Trophoblast cell (in vitro differentiated cells and primary cell): ENCODE measurements around the gene ARPC1B.

ENCODE experiments used
- DNase-seq, 2 donors: peaks; one replicate each; pipeline ENCODE4 v3.0.0-alpha.2; 2016
- H2AFZ ChIP-seq: 2 replicates; pipeline ENCODE4 v1.6.1; 2013; ENCODE audit warnings: low read length, moderate library complexity, mild to moderate bottlenecking; ENCODE audit not compliant: insufficient read depth, poor library complexity
- H2AK5ac ChIP-seq: 2 replicates; pipeline ENCODE4 v1.6.1; 2013; ENCODE audit warnings: mild to moderate bottlenecking, low read length
- H2BK120ac ChIP-seq: 2 replicates; pipeline ENCODE4 v1.6.1; 2013; ENCODE audit warnings: low read length, mild to moderate bottlenecking, moderate library complexity; ENCODE audit not compliant: insufficient read depth, poor library complexity
- H2BK12ac ChIP-seq: 2 replicates; pipeline ENCODE4 v1.6.1; 2013; ENCODE audit warnings: mild to moderate bottlenecking, low read length, moderate library complexity
- H2BK5ac ChIP-seq: 2 replicates; pipeline ENCODE4 v1.6.1; 2013; ENCODE audit warnings: low read length, low read depth, moderate library complexity, mild to moderate bottlenecking; ENCODE audit not compliant: poor library complexity
- H3K14ac ChIP-seq: 2 replicates; pipeline ENCODE4 v1.6.1; 2013; ENCODE audit warnings: mild to moderate bottlenecking, low read length
- H3K18ac ChIP-seq: 2 replicates; pipeline ENCODE4 v1.6.1; 2013; ENCODE audit warnings: mild to moderate bottlenecking, low read length
- H3K23ac ChIP-seq: 2 replicates; pipeline ENCODE4 v1.6.1; 2013; ENCODE audit warnings: low read length
- H3K27ac ChIP-seq: 2 replicates; pipeline ENCODE4 v1.5.1; 2013; ENCODE audit warnings: low read depth, mild to moderate bottlenecking, inconsistent platforms, low read length, moderate library complexity
- H3K27me3 ChIP-seq: 2 replicates; pipeline ENCODE4 v1.6.1; 2013; ENCODE audit warnings: inconsistent platforms, mild to moderate bottlenecking, low read length, moderate library complexity; ENCODE audit not compliant: insufficient read depth
- H3K36me3 ChIP-seq, 2 experiments: 1 replicate in 1 of 2; 2 replicates in 1 of 2; pipeline ENCODE4 v1.6.1; 2013; ENCODE audit warnings: low read length in 2 of 2, mild to moderate bottlenecking in 2 of 2, moderate library complexity in 1 of 2; ENCODE audit not compliant: insufficient read depth in 2 of 2, control insufficient read depth in 1 of 2
- H3K4ac ChIP-seq: 2 replicates; pipeline ENCODE4 v1.6.1; 2013; ENCODE audit warnings: low read depth, mild to moderate bottlenecking, low read length, moderate library complexity
- H3K4me1 ChIP-seq, 2 experiments: 1 replicate in 1 of 2; 2 replicates in 1 of 2; pipeline ENCODE4 v1.6.1; 2013; ENCODE audit warnings: low read length in 2 of 2, mild to moderate bottlenecking in 2 of 2, moderate library complexity in 1 of 2; ENCODE audit not compliant: insufficient read depth in 2 of 2, control insufficient read depth in 1 of 2
- H3K4me2 ChIP-seq: 2 replicates; pipeline ENCODE4 v1.6.1; 2013; ENCODE audit warnings: inconsistent platforms, mild to moderate bottlenecking, low read length, moderate library complexity
- H3K4me3 ChIP-seq: 2 replicates; pipeline ENCODE4 v1.5.1; 2013; ENCODE audit warnings: mild to moderate bottlenecking, low read depth, low read length, inconsistent platforms
- H3K79me1 ChIP-seq: one replicate; pipeline ENCODE4 v1.6.1; 2013; ENCODE audit warnings: low read length
- H3K79me2 ChIP-seq: 2 replicates; pipeline ENCODE4 v1.6.1; 2013; ENCODE audit warnings: low read length, mild to moderate bottlenecking; ENCODE audit not compliant: control insufficient read depth, insufficient read depth, poor library complexity
- H3K9ac ChIP-seq: 2 replicates; pipeline ENCODE4 v1.6.1; 2013; ENCODE audit warnings: mild to moderate bottlenecking, low read length
- H3K9me3 ChIP-seq: 2 replicates; pipeline ENCODE4 v1.6.1; 2013; ENCODE audit warnings: low read depth, mild to moderate bottlenecking, control low read depth, inconsistent platforms, low read length; ENCODE audit not compliant: insufficient read depth
- H4K12ac ChIP-seq: 2 replicates; pipeline ENCODE4 v1.6.1; 2013; ENCODE audit warnings: low read depth, mild to moderate bottlenecking, low read length, moderate library complexity
- H4K8ac ChIP-seq: 2 replicates; pipeline ENCODE4 v1.6.1; 2013; ENCODE audit warnings: low read depth, mild to moderate bottlenecking, low read length, moderate library complexity
- H4K91ac ChIP-seq: one replicate; pipeline ENCODE4 v1.6.1; 2013; ENCODE audit warnings: low read depth, mild to moderate bottlenecking, low read length, moderate library complexity
- WGBS: extraction: QIAGEN DNeasy Blood & Tissue Kit; methylation state at CpG from one replicate; pipeline ENCODE4 v1.1.7; 2013; ENCODE audit warnings: missing lambda C conversion rate; ENCODE audit not compliant: insufficient read length, insufficient coverage; ENCODE audit errors: extremely low coverage; 5-methylcytosine and 5-hydroxymethylcytosine counted together

The ARPC1B gene

DNA sequence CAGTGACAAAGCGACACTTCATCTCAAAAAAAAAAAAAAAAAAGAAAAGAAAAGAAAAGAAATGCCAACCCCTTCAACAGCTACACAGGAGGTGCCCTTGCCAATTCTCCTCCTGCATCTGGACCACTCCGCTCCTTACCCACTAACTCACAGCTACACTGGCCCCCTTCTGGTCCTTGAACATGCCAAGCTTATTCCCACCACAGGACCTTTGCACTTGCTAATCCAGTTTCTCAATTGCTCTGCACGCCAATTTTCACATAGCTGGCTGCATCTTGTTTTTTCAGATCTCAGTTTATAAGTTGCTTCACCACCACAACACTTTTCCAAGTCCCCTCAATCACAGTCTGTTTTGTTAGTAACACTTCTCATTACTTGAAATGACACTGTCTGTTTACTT is 28.3 kb downstream of the ARPC1B start:
- Histone ChIP-seq H3K14ac (no peak overlapping the region), H3K4me3 (no peak overlapping the region), H3K79me2 (peaks cover 2% of the 10 kb centered on the region), H3K27ac (no peak overlapping the region), H2BK12ac (no peak overlapping the region), H3K27me3 (no peaks in the 10 kb centered on the region), H3K4me2 (no peak overlapping the region), H3K36me3 (peaks cover 59 to 66% of the 10 kb centered on the region in 2 experiments), H3K18ac (no peak overlapping the region), H3K23ac (no peak overlapping the region), H3K4ac (no peak overlapping the region), H2AFZ (no peak overlapping the region), H3K4me1 (peaks cover 0 to 7% of the 10 kb centered on the region in 2 experiments), H2BK5ac (no peak overlapping the region), H4K12ac (no peak overlapping the region), H2AK5ac (no peak overlapping the region), H3K79me1 (peaks cover 2% of the 10 kb centered on the region), H3K9ac (no peak overlapping the region), H2BK120ac (no peak overlapping the region), H4K91ac (no peak overlapping the region), H3K9me3 (no peaks in the 10 kb centered on the region), H4K8ac (no peak overlapping the region)
- no peak for DNase-seq
- no CpG with 5 or more reads among the region's 3 CpGs for WGBS

DNA sequence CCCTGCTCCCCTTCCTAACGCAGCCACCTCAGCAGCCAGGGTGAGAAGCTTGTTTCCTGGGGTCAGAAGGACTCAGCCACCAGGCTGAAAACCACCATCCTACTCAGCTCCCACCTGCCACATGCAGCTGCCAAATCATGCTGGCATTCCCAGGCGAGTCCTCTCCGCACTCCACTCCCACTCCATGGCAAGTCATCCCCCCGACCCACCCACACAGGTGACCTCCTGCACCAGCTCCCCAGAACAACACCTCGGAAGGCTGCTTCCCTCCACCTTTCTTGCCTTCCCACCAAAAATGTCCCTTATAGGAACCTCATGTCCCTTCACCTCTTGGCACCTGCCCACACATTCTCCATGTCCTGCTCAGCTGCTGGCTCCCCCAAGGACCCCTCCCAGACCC is 29.2 kb downstream of the ARPC1B start:
- Histone ChIP-seq H3K27me3 (peaks cover 2% of the 10 kb centered on the region), H4K12ac (no peak overlapping the region), H3K4me3 (no peak overlapping the region), H3K4me2 (no peak overlapping the region), H2AFZ (no peak overlapping the region), H3K14ac (no peak overlapping the region), H3K27ac (no peak overlapping the region), H3K4ac (no peak overlapping the region), H3K79me1 (peaks cover 9% of the 10 kb centered on the region), H4K91ac (no peak overlapping the region), H3K4me1 (peaks cover 0 to 7% of the 10 kb centered on the region in 2 experiments), H3K9ac (peak overlapping the region; percentile 39), H2BK5ac (no peak overlapping the region), H3K9me3 (no peaks in the 10 kb centered on the region), H2BK120ac (no peak overlapping the region), H3K36me3 (peaks cover 53 to 57% of the 10 kb centered on the region in 2 experiments), H2BK12ac (no peak overlapping the region), H4K8ac (no peak overlapping the region), H2AK5ac (no peak overlapping the region), H3K23ac (no peak overlapping the region), H3K79me2 (peaks cover 10% of the 10 kb centered on the region), H3K18ac (no peak overlapping the region)
- WGBS, result no CpG with 5 or more reads among the region's 5 CpGs
- no peak for DNase-seq

DNA sequence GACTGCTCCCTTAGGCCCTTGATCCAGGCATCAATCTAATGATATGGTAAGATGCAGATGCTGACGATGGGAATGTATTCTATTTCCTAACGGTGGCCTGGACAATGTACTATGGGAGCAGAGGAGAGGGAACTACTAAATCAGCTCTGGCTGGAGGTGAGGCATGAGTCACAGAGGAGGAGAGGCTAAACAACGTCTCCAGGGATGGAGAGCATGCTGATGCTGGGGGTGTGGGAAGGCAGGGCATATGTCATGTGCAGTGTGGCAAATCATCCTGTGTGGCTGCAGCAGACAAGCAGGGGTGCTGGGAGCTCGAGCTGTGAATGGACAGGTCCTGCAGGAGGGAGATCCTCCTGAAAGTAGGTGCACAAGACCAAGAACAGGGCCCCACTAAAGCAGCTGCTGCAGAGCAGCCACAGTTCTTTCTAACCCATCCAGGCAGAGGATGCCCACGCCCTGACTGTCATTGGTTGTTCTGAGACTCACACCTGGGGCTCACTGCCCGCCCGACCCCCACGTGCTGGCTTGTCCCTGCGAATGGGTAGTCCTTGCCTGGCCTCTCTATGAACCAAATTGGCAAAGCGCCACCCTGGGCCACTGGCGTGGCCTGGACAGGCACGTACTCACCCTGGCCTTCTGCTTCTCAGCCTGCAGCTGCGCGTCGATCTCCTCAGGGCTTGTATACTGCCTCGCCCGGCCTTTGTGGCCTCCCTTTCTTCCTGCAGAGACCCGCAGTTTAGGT is 29.9 kb downstream of the ARPC1B start:
- no peak overlapping the region for H3K9ac ChIP-seq

GRCh38 chr7:99404977-99405320 is 30.4 kb downstream of the ARPC1B start:
- H2BK5ac ChIP-seq, result no peak overlapping the region
- H2AK5ac ChIP-seq, result no peak overlapping the region
- H2BK120ac ChIP-seq, result no peak overlapping the region
- H3K4me2 ChIP-seq, result no peak overlapping the region
- peaks cover 41 to 45% of the 10 kb centered on the region in 2 experiments for H3K36me3 ChIP-seq
- H3K4ac ChIP-seq, result peak overlapping the region; percentile 15
- no CpG with 5 or more reads among the region's 10 CpGs for WGBS
- H3K18ac ChIP-seq, result peak overlapping the region; percentile 25
- peaks cover 0 to 7% of the 10 kb centered on the region in 2 experiments for H3K4me1 ChIP-seq
- peak overlapping the region; percentile 31 for H3K4me3 ChIP-seq
- H3K79me1 ChIP-seq, result peaks cover 14% of the 10 kb centered on the region
- no peak overlapping the region for H3K9ac ChIP-seq
- DNase-seq, result peak; percentile 74 to 85
- no peak overlapping the region for H3K23ac ChIP-seq
- H3K14ac ChIP-seq, result no peak overlapping the region
- peaks cover 2% of the 10 kb centered on the region for H3K27me3 ChIP-seq
- peaks cover 19% of the 10 kb centered on the region for H3K79me2 ChIP-seq
- H2AFZ ChIP-seq, result no peak overlapping the region
- no peak overlapping the region for H4K12ac ChIP-seq
- H3K9me3 ChIP-seq, result no peaks in the 10 kb centered on the region
- no peak overlapping the region for H2BK12ac ChIP-seq
- no peak overlapping the region for H4K8ac ChIP-seq
- no peak overlapping the region for H4K91ac ChIP-seq
- H3K27ac ChIP-seq, result no peak overlapping the region

More for the DNA sequence above, 29.9 kb downstream of the ARPC1B start:
- Histone ChIP-seq H3K79me2 (peaks cover 15% of the 10 kb centered on the region), H2AK5ac (no peak overlapping the region), H4K8ac (no peak overlapping the region), H3K27me3 (peaks cover 2% of the 10 kb centered on the region), H2AFZ (no peak overlapping the region), H3K36me3 (peaks cover 47 to 51% of the 10 kb centered on the region in 2 experiments), H4K12ac (no peak overlapping the region), H3K4me3 (peak overlapping the region; percentile 31), H3K27ac (no peak overlapping the region), H2BK12ac (no peak overlapping the region), H4K91ac (no peak overlapping the region), H3K23ac (no peak overlapping the region), H3K4me2 (no peak overlapping the region), H2BK5ac (no peak overlapping the region), H3K18ac (no peak overlapping the region), H3K4ac (no peak overlapping the region), H3K9me3 (no peaks in the 10 kb centered on the region), H2BK120ac (no peak overlapping the region), H3K14ac (no peak overlapping the region), H3K4me1 (peaks cover 0 to 7% of the 10 kb centered on the region in 2 experiments), H3K79me1 (peaks cover 14% of the 10 kb centered on the region)
- DNase-seq, result peak in 1 of 2 donors; percentile 48
- no CpG with 5 or more reads among the region's 18 CpGs for WGBS
